Liver (tissue), 9 donors: ENCODE data around the gene RNF215. TPM values are rescaled to one million over a fixed set of nuclear protein-coding genes. Genes with fewer than 3 reads are reported as not detected.

Source experiments
- DNase-seq: peaks from one replicate; pipeline ENCODE4 v3.0.0-alpha.2; 2017; ENCODE audit warnings: low spot score
- H3K27ac ChIP-seq, 2 donors: one replicate each; pipeline ENCODE4 v1.7.0; 2013; ENCODE audit warnings: inconsistent platforms in 2 of 2, low read length in 2 of 2, control low read depth in 1 of 2, low read depth in 1 of 2, mild to moderate bottlenecking in 1 of 2
- H3K27me3 ChIP-seq, 4 donors: one replicate each; pipeline versions ENCODE4 v1.6.1 to v1.7.0; 2013; ENCODE audit warnings: low read length in 3 of 4, inconsistent platforms in 1 of 4, mild to moderate bottlenecking in 1 of 4, moderate library complexity in 1 of 4; ENCODE audit not compliant: control insufficient read depth in 4 of 4, insufficient read depth in 4 of 4
- H3K36me3 ChIP-seq, 4 donors: one replicate each; pipeline versions ENCODE4 v1.6.1 to v1.7.0; 2013; ENCODE audit warnings: low read length in 3 of 4, mild to moderate bottlenecking in 3 of 4, low read depth in 1 of 4, moderate library complexity in 1 of 4; ENCODE audit not compliant: control insufficient read depth in 4 of 4, insufficient read depth in 3 of 4
- H3K4me1 ChIP-seq, 4 donors: one replicate each; pipeline versions ENCODE4 v1.6.1 to v1.7.0; 2013; ENCODE audit warnings: low read length in 3 of 4, mild to moderate bottlenecking in 3 of 4, moderate library complexity in 1 of 4; ENCODE audit not compliant: control insufficient read depth in 4 of 4, insufficient read depth in 4 of 4
- H3K4me3 ChIP-seq, 3 donors: one replicate each; pipeline versions ENCODE4 v1.6.1 to v1.7.0; 2013; ENCODE audit warnings: low read length in 3 of 3, control low read depth in 1 of 3, low read depth in 1 of 3, mild to moderate bottlenecking in 1 of 3
- H3K9ac ChIP-seq, 2 donors: one replicate each; pipeline ENCODE4 v1.7.0; 2013; ENCODE audit warnings: low read length in 2 of 2, mild to moderate bottlenecking in 2 of 2, moderate library complexity in 2 of 2, control low read depth in 1 of 2, low read depth in 1 of 2
- H3K9me3 ChIP-seq, 4 donors: one replicate each; pipeline versions ENCODE4 v1.6.1 to v1.7.0; 2013; ENCODE audit warnings: low read length in 3 of 4; ENCODE audit not compliant: control insufficient read depth in 4 of 4
- EGR1 ChIP-seq, 2 donors: IDR thresholded peaks; 2 replicates each; pipeline ENCODE4 v1.6.1; 2016 to 2018; ENCODE audit warnings: antibody characterized with exemption in 2 of 2, low read depth in 2 of 2
- FOXA1 ChIP-seq: IDR thresholded peaks from 2 replicates; pipeline ENCODE4 v1.6.1; 2016; ENCODE audit warnings: antibody characterized with exemption
- FOXA2 ChIP-seq: IDR thresholded peaks from 2 replicates; pipeline ENCODE4 v1.6.1; 2016; ENCODE audit warnings: antibody characterized with exemption
- GABPA ChIP-seq, 2 donors: IDR thresholded peaks in 1 of 2; conservative IDR thresholded peaks in 1 of 2; 2 replicates each; pipeline ENCODE4 v1.6.1; 2016; ENCODE audit warnings: antibody characterized with exemption in 2 of 2, mild to moderate bottlenecking in 1 of 2, moderate library complexity in 1 of 2
- HNF4A ChIP-seq, 2 donors: conservative IDR thresholded peaks; 2 replicates each; pipeline ENCODE4 v1.6.1; 2016; ENCODE audit warnings: antibody characterized with exemption in 2 of 2, mild to moderate bottlenecking in 2 of 2
- HNF4G ChIP-seq: IDR thresholded peaks from 2 replicates; pipeline ENCODE4 v1.6.1; 2016; ENCODE audit warnings: antibody characterized with exemption
- JUND ChIP-seq, 2 donors: IDR thresholded peaks; 2 replicates each; pipeline ENCODE4 v1.6.1; 2016; ENCODE audit warnings: antibody characterized with exemption in 2 of 2
- NR2F2 ChIP-seq: IDR thresholded peaks from 2 replicates; pipeline ENCODE4 v1.6.1; 2016; ENCODE audit warnings: antibody characterized with exemption
- RAD21 ChIP-seq, 2 donors: IDR thresholded peaks; 2 replicates each; pipeline ENCODE4 v1.6.1; 2016; ENCODE audit warnings: antibody characterized with exemption in 2 of 2, mild to moderate bottlenecking in 2 of 2
- RXRA ChIP-seq, 2 donors: IDR thresholded peaks; 2 replicates each; pipeline ENCODE4 v1.6.1; 2017 to 2018; ENCODE audit warnings: antibody characterized with exemption in 2 of 2, mild to moderate bottlenecking in 1 of 2
- SP1 ChIP-seq: IDR thresholded peaks from 2 replicates; pipeline ENCODE4 v1.6.1; 2018; ENCODE audit warnings: antibody characterized with exemption, mild to moderate bottlenecking
- TAF1 ChIP-seq: conservative IDR thresholded peaks from 2 replicates; pipeline ENCODE4 v1.6.1; 2016; ENCODE audit warnings: antibody characterized with exemption, mild to moderate bottlenecking
- YY1 ChIP-seq: IDR thresholded peaks from 2 replicates; pipeline ENCODE4 v1.6.1; 2016; ENCODE audit warnings: antibody characterized with exemption, mild to moderate bottlenecking
- WGBS: extraction: QIAGEN DNeasy Blood & Tissue Kit; methylation state at CpG from one replicate; pipeline ENCODE4 v1.1.7; 2013; 5-methylcytosine and 5-hydroxymethylcytosine counted together
- polyA plus RNA-seq, 2 donors: library from polyadenylated mRNA; stranded (reverse) in 1 of 2; unstranded in 1 of 2; fragments of 200-250 nt in 1 of 2; fragments of >200 nt in 1 of 2; fragmentation: Nextera tagmentation in 1 of 2; extraction: Ambion mirVana in 1 of 2; gene quantifications; one replicate each; pipeline versions ENCODE4 v1.2.1 to v1.2.3, GENCODE V29; 2013 to 2015
- total RNA-seq, 2 donors: library from RNA; depleted of rRNA; stranded (reverse); fragments of >200 nt; gene quantifications; one replicate each; pipeline ENCODE4 v1.2.3, GENCODE V29; 2014
- TF ChIP-seq, protein P1 (sequence below): IDR thresholded peaks from 2 replicates; pipeline ENCODE4 v1.6.1; 2016; ENCODE audit warnings: antibody characterized with exemption
- TF ChIP-seq, protein P2 (sequence below): IDR thresholded peaks from 2 replicates; pipeline ENCODE4 v1.6.1; 2016; ENCODE audit warnings: antibody characterized with exemption, mild to moderate bottlenecking
- TF ChIP-seq, protein P3 (sequence below): fragments of 150-350 bp; IDR thresholded peaks from 2 replicates; pipeline ENCODE4 v1.5.1; 2017; ENCODE audit warnings: improper control_type of control experiment, low read depth, low read length; ENCODE audit not compliant: missing input control
- TF ChIP-seq, protein P4 (sequence below): IDR thresholded peaks from 2 replicates; pipeline ENCODE4 v1.6.1; 2016; ENCODE audit warnings: antibody characterized with exemption
- TF ChIP-seq, protein P5 (sequence below): IDR thresholded peaks from 2 replicates; pipeline ENCODE4 v1.6.1; 2016; ENCODE audit warnings: antibody characterized with exemption
- donor health status: healthy.
- donor health status: healthy.
- donor health status: healthy.
- donor health status: healthy.
- donor health status: healthy.

RNF215 gene
- total and polyA plus RNA-seq, 4 donors: 0.71 to 7.3 (median 5.8) TPM

DNA sequence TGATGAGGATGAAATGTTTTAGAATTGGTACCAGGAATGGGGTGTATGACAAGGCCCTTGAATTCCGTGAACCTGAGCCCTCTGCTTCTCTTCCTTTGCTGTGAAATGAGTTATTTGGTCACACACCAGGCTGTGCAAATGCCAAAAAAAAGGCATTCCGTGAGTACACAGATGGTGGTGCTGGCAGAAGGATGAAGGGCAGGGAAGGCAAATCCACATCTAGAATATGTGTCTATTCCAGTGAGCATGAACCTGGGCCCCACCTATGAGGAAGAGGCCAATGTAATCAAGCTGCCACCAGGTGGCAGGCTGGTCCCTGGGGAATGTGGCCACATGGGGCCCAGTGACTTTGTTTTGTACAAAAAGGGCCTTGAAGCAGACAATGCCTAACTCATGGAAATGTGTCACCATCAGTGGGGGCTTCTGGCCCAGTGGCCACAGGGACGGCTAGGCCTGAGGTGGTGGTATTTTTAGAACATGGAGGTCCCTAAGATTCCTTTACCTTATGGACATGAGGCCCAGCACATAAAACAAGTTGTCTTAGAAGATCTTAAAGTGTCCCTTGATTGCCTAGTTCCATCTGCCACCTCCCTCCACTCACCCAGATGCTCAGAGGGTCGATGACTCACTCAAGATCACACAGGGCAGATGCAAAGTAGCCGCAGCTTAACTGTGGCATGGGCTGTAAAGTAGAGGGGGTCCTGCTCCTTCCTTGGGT lies 3.9 kb upstream of the RNF215 start:
- no peaks in the 10 kb centered on the region for H3K9me3 ChIP-seq
- H3K27me3 ChIP-seq: no peaks in the 10 kb centered on the region
- no peak overlapping the region for H3K4me3 ChIP-seq
- H3K27ac ChIP-seq: peak overlapping the region; percentile 88 to 91
- no peaks in the 10 kb centered on the region for H3K36me3 ChIP-seq
- H3K9ac ChIP-seq: peak overlapping the region; percentile 24 to 30
- WGBS: 47% methylated on average over 5 of the region's 5 CpGs
- TF ChIP-seq NR2F2: peak; percentile 19
- peak; percentile 12 for TF ChIP-seq YY1
- peak; percentile 12 for TF ChIP-seq SP1
- no peak for TF ChIP-seq HNF4G
- TF ChIP-seq, protein P1, sequence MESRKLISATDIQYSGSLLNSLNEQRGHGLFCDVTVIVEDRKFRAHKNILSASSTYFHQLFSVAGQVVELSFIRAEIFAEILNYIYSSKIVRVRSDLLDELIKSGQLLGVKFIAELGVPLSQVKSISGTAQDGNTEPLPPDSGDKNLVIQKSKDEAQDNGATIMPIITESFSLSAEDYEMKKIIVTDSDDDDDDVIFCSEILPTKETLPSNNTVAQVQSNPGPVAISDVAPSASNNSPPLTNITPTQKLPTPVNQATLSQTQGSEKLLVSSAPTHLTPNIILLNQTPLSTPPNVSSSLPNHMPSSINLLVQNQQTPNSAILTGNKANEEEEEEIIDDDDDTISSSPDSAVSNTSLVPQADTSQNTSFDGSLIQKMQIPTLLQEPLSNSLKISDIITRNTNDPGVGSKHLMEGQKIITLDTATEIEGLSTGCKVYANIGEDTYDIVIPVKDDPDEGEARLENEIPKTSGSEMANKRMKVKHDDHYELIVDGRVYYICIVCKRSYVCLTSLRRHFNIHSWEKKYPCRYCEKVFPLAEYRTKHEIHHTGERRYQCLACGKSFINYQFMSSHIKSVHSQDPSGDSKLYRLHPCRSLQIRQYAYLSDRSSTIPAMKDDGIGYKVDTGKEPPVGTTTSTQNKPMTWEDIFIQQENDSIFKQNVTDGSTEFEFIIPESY: no peak
- TF ChIP-seq, protein P2, sequence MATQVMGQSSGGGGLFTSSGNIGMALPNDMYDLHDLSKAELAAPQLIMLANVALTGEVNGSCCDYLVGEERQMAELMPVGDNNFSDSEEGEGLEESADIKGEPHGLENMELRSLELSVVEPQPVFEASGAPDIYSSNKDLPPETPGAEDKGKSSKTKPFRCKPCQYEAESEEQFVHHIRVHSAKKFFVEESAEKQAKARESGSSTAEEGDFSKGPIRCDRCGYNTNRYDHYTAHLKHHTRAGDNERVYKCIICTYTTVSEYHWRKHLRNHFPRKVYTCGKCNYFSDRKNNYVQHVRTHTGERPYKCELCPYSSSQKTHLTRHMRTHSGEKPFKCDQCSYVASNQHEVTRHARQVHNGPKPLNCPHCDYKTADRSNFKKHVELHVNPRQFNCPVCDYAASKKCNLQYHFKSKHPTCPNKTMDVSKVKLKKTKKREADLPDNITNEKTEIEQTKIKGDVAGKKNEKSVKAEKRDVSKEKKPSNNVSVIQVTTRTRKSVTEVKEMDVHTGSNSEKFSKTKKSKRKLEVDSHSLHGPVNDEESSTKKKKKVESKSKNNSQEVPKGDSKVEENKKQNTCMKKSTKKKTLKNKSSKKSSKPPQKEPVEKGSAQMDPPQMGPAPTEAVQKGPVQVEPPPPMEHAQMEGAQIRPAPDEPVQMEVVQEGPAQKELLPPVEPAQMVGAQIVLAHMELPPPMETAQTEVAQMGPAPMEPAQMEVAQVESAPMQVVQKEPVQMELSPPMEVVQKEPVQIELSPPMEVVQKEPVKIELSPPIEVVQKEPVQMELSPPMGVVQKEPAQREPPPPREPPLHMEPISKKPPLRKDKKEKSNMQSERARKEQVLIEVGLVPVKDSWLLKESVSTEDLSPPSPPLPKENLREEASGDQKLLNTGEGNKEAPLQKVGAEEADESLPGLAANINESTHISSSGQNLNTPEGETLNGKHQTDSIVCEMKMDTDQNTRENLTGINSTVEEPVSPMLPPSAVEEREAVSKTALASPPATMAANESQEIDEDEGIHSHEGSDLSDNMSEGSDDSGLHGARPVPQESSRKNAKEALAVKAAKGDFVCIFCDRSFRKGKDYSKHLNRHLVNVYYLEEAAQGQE: no peak
- peak in 1 of 2 donors; percentile 21 for TF ChIP-seq HNF4A (conservative IDR thresholded peaks at IDR 0.05)
- TF ChIP-seq, protein P3, sequence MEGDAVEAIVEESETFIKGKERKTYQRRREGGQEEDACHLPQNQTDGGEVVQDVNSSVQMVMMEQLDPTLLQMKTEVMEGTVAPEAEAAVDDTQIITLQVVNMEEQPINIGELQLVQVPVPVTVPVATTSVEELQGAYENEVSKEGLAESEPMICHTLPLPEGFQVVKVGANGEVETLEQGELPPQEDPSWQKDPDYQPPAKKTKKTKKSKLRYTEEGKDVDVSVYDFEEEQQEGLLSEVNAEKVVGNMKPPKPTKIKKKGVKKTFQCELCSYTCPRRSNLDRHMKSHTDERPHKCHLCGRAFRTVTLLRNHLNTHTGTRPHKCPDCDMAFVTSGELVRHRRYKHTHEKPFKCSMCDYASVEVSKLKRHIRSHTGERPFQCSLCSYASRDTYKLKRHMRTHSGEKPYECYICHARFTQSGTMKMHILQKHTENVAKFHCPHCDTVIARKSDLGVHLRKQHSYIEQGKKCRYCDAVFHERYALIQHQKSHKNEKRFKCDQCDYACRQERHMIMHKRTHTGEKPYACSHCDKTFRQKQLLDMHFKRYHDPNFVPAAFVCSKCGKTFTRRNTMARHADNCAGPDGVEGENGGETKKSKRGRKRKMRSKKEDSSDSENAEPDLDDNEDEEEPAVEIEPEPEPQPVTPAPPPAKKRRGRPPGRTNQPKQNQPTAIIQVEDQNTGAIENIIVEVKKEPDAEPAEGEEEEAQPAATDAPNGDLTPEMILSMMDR: peak; percentile 92
- peak; percentile 99 for TF ChIP-seq RAD21 (IDR thresholded peaks at IDR 0.05)
- TF ChIP-seq JUND (IDR thresholded peaks at IDR 0.05): no peak
- TF ChIP-seq, protein P4, sequence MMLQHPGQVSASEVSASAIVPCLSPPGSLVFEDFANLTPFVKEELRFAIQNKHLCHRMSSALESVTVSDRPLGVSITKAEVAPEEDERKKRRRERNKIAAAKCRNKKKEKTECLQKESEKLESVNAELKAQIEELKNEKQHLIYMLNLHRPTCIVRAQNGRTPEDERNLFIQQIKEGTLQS: no peak
- TF ChIP-seq RXRA (IDR thresholded peaks at IDR 0.05): no peak
- DNase-seq: peak; percentile 81
- H3K4me1 ChIP-seq: peaks cover 8 to 54% (median 43%) of the 10 kb centered on the region in 4 donors

DNA sequence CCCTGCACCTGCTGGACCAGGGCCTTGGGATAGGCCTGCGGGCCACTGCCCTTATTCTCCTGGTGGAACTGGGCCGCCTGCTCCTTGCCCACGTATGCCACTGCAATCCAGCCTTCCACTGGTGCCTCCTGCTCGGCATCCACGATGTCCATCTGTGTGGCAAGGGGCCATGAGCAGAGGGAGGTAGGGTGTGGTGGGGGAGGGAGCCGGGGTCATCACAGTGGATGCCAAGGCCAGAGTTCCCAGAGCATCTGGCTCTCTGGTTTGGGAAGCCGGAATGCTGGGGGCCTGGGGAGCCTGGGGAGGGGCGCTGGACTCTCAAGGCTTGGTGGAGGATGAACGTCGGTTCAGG lies 627 bp downstream of the RNF215 start:
- Histone ChIP-seq H3K27me3 (no peaks in the 10 kb centered on the region), H3K27ac (no peak overlapping the region), H3K4me1 (peaks cover 6 to 19% (median 14%) of the 10 kb centered on the region in 4 donors), H3K36me3 (peaks cover 0 to 13% (median 1%) of the 10 kb centered on the region in 4 donors), H3K4me3 (peak overlapping the region; percentile 27 to 86 (median 75)), H3K9me3 (no peaks in the 10 kb centered on the region), H3K9ac (peak overlapping the region in 1 of 2 donors; percentile 66)
- TF ChIP-seq GABPA (IDR thresholded peaks at IDR 0.05 in 1 of 2, conservative IDR thresholded peaks at IDR 0.05 in 1 of 2) (no peak), EGR1 (IDR thresholded peaks at IDR 0.05; ENCODE audit: low read depth in 2 of 2) (no peak), RAD21 (IDR thresholded peaks at IDR 0.05) (no peak), NR2F2 (no peak), FOXA1 (no peak), JUND (IDR thresholded peaks at IDR 0.05) (no peak), HNF4G (no peak), FOXA2 (no peak), SP1 (no peak), YY1 (no peak), TAF1 (no peak)
- TF ChIP-seq, protein P1: no peak
- TF ChIP-seq, protein P4: no peak
- TF ChIP-seq, protein P5, sequence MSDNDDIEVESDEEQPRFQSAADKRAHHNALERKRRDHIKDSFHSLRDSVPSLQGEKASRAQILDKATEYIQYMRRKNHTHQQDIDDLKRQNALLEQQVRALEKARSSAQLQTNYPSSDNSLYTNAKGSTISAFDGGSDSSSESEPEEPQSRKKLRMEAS: no peak
- TF ChIP-seq, protein P3: no peak
- DNase-seq: no peak
- 33% methylated on average over 10 of the region's 10 CpGs for WGBS
